SKM-1 treated with dmso at 0.1 percent for 144 hours (cell line): ENCODE data around the gene TRAF3.
A peak's percentile ranks its signal among the peaks of the same experiment; 100 is the strongest.

Source experiments
- DNase-seq: peaks from one replicate; lab custom pipeline; 2025; ENCODE audit not compliant: unreplicated experiment; lab: John Stamatoyannopoulos, UW

Gene TRAF3

DNA sequence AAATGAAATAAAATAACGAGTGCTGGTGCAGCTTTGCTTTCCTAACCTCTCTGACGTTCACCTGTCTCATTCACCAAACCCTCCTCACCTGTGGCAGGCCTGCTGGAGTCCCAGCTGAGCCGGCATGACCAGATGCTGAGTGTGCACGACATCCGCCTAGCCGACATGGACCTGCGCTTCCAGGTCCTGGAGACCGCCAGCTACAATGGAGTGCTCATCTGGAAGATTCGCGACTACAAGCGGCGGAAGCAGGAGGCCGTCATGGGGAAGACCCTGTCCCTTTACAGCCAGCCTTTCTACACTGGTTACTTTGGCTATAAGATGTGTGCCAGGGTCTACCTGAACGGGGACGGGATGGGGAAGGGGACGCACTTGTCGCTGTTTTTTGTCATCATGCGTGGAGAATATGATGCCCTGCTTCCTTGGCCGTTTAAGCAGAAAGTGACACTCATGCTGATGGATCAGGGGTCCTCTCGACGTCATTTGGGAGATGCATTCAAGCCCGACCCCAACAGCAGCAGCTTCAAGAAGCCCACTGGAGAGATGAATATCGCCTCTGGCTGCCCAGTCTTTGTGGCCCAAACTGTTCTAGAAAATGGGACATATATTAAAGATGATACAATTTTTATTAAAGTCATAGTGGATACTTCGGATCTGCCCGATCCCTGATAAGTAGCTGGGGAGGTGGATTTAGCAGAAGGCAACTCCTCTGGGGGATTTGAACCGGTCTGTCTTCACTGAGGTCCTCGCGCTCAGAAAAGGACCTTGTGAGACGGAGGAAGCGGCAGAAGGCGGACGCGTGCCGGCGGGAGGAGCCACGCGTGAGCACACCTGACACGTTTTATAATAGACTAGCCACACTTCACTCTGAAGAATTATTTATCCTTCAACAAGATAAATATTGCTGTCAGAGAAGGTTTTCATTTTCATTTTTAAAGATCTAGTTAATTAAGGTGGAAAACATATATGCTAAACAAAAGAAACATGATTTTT, 128.2 kb downstream of the TRAF3 start:
- no peak for DNase-seq

DNA sequence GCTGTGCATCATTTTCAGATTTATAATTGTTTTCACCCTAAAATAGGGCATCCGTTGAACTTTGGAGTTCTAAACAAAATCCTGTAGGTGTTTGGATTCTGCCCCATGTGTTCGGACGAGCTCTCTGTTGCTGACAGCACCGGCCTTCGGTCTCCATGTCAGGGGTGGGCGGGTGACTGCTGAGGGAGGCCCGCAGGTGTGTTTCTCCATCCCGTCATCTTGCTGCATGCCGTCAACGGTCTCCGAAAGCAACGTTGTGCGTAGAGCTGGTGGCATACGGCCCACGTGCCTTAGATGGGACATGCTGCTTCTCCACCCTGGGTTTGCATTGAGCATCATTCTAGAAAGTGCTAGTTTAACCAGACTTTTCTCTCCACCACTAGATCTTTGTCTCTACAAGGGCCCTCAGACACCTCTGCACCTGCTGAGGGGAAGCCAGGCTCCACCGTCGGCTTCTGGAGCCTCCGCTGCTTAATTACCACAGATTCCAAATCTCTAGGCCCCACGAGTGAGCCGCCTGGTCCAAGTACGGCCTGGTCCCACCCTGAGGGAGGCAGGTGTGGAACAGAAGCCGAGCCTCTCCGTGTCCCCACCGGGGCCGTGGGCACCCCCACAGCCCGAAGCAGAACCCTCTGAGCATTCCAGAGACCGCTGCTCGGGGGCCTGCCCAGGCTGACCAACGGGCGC, 129.5 kb downstream of the TRAF3 start:
- DNase-seq = no peak

GRCh38 chr14:102907303-102907844, 130.1 kb downstream of the TRAF3 start:
- DNase-seq = no peak

GRCh38 chr14:102907980-102908730, 130.9 kb downstream of the TRAF3 start:
- no peak for DNase-seq

DNA sequence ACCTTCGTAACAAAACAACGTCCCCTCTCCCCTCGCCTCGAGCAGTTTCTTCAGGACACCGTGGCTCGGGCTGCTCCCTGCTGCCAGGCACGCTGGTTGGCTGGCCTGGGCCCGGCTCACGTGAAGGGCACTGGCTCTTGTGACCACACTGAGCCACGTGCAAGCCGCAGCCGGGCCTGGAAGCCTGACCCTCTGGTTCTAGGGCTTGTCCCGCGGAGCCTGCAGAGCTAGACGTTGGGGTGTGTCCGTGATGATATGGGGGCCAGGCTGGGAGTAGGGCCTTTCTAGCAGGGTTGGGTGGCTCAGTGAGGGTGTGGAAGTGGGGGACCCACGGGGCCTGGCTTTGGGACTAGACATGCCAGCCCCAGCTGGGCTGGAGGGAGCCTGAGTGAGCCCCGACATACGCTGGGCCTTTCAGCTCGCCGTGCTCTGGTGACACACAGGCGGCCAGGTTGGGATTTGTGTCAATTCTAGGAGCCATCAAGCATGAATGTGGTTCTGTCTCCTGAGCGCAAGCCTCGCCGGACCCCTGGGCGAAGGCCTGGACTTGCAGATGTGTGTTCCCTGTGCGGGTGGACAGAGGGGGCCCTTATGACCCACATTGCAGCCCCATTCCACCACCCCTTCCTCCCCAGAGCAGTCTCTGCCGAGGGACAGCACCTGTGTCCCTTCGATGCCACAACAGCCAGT, 131.7 kb downstream of the TRAF3 start:
- no peak for DNase-seq

DNA sequence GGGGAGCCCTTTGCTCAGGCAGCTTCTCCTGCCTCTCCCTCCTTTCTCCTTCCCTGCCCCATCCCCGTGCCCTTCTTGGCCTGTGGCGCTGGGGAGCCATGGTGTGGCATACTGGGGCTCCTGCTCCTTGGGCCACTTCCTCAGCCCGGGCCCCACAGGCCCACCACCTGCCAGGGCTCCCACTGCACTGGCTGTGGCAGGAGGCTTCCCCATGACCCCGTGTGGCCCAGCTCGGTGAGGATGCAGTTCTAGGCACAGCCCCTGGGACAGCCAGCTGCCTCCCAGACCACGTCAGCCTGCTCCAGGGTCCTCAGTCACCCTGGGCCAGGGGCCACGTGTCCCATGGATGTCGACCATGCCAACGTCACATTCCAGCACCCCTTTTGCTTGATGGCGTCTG, 132.2 kb downstream of the TRAF3 start:
- no peak for DNase-seq

GRCh38 chr14:102909911-102910310, 132.7 kb downstream of the TRAF3 start:
- no peak for DNase-seq

DNA sequence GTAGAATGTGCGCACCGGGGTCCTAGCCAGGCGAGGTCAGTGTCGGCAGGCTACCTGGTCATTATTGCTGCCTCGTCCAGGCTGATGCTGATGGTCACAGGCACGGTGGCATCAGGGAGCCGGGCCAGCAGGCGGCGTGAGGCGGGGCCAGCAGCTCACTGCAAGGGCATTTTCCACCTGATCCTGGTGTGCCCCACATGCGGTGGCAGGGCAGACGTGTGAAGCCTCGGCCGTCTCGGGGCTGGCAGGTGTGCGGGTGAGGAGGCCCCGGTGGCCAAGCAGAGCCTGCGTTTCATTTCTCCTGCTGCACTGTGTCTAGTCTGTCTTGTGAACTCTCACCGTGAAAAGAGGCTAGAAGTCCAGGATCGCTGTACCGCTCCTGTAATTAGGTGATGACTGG, 133.2 kb downstream of the TRAF3 start:
- DNase-seq = no peak

GRCh38 chr14:102911541-102911951, 134.3 kb downstream of the TRAF3 start:
- DNase-seq = no peak

DNA sequence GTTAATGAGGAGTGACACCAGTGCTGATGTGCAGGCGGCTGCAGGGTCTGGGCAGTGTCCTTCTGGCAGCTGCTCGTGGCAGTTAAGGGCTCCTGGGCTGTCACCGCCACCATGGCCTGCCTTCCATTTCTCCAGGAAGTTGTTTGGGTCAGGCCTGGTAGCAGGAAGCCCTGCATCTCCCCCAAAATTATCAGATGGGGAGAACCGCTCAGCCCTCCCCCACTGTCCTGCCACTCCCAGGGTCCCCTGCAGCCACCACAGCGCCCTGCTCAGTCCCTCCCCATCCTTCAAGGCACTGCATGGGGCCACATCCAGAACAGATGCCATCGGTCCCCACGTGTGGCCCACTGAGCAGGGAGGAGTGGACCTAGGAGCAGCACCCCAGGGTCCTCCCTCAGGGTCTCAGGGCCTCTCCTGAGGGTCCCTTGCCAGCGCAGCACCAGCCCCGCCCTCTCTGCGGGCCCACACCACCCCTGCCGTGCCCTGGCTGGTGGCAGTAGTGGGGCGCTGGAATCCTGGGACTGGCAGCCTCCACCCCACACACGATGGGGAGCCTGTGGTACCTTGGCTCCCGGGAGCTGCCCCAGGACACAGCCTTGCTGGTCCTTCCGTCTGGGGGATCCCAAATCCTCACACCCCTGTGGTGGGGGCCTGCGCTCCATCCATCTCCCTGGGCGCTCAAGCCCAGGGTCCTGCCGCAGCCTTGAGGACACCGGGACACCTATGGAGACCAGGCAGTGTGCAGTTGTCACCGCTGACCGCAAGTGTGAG, 134.9 kb downstream of the TRAF3 start:
- DNase-seq = no peak

DNA sequence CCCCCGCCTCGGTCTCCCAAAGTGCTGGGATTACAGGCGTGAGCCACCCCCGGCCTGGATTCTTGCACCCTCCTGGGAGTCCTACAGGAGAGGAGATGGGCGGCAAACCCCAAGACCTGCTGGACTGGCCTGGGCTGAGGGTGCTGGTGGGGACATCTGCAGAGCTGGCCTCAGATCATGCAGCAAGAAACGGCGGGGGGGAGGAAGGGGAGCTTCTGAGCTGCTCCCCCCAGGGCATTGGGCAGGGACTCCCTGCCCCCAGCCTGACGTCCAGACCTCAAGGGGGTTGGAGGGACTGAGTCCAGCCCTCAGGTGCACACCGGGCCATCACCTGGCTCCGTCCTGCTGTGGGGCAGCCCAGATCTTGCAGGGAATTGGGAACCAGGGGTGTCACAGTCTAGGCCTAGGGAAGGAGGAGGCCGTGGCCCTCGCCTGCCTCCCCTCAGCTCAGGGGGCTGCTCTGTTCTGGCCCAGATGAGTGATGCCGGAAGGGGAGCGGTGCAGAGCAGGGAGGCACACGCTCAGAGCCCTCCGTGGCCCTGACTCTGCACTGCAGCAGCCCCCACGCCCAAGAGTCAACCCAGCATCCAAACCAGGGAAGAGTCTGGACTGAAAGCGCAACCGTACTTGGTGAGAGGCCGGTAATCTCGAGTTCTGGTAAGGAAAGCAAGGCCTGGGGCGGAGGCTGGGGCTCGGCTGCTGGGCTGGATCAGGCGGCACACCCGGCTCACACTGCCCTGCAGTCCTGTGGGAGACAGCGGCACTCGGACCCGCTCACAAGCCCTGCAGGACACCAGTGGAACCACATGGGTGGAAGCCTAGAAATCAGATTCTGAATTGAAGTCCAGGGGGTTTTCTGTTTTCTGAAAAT, 136.3 kb downstream of the TRAF3 start:
- DNase-seq = no peak

DNA sequence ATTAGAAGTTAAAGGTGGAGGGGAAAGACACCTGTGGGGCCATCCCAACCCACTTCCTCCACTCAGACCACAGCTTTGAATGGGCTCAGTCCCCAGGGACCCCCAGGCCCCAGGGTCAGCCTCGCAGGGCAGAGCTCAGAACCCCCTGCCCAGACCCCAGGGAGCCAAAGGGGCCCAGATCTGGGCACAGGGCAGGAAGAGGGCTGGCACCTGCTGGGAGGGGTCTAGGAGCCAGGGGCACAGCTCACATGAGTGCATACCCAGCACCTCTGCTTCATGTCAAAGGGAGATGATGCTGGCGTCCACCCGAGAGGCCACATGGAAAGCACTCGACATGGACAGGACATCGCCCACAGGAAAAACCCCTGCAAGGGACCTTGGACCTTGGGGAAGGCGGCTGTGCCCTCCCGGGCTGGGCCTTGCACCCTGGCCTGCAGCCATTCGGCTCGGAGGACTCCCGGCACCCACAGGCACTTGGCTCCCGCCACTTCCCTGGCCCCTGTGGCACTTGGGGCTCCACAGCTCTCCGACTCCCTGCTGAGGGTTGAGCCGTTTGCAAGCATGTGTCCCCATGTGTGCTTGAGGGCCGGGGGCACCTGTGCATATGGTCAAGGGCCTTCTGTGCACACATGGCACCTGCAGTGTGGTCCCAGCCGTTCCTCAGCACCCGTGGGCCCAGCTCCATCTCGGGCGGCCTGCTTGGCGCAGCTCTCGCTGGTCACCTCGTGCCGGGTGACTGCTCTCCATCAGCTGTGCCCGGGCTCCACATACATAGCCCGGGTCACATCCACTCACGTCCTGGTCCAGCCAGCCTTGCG, 137.4 kb downstream of the TRAF3 start:
- DNase-seq = no peak

GRCh38 chr14:102915292-102916110, 138.3 kb downstream of the TRAF3 start:
- no peak for DNase-seq

GRCh38 chr14:102916347-102917055, 139.3 kb downstream of the TRAF3 start:
- no peak for DNase-seq

GRCh38 chr14:102917056-102917385, 139.8 kb downstream of the TRAF3 start:
- DNase-seq = no peak

DNA sequence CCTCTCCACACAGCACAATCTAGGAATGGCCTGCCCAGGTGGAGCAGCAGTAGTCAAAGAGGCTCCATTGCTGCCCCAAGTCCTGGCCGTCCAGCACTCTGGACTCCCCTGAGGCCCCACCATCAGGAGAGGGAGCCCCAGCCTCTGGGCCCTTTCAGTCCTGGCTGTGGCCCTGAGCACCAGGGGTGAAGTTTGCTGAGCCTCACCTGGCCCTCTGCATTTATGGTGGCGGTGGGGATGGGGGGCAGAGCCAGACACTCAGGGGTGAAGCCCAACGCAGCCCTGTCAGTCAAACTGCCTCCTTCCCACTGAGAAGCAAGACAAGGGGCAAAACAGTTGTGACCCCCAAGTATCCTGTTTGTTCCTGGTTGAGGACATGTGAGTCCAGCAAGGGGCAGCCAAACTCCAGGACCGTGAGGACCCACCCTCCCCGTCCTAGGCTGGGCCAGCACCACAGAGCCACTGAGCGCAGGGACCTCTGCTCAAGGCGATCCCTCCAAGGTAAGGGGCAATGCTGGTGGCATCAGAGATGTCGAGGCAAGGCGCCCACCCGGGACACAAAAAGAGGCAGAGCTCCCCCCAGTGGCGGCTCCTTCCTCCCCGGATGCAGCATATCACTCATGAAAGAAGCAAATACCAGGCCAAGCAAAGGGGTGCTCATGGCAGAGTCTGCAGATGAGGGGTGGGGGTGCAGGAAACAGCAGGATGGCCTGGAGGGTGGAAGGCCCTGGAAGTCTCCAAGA, 140.4 kb downstream of the TRAF3 start:
- DNase-seq = peak; percentile 12
